ENCODE data around the gene TMEM114. TPM values are rescaled to one million over a fixed set of nuclear protein-coding genes. Genes with fewer than 3 reads are reported as not detected.

Gene TMEM114
- total RNA-seq, 1 experiment from 2014 or later: not detected

DNA sequence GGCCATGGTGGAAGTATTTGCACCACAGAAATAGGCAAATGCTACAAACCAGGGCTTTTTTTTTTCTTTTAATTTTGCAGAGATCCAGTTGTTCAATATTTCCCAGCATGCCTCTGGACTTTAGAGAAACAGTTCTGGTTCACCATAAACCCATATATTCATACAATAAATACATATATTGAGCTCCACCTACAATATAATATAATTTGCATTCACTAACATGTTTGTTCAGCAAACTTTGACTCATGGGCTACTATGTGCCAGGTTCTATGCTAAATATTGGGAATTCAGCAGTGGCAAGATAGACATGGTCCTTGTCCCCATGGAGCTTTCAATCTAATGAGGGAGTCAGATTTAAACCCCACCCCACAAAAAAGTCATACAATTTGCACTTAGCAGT, 3.2 kb downstream of the TMEM114 start:
- intact Hi-C loops (cut with micrococcal nuclease; ENCODE audit: unreplicated experiment): no loop called here
- Histone ChIP-seq H3K27me3 (ENCODE audit: insufficient read depth, low read depth) (peaks cover 58% of the 10 kb centered on the region), H3K9me2 (ENCODE audit: insufficient read depth) (no peaks in the 10 kb centered on the region), H3K27ac (no peak overlapping the region), H3K4me1 (replicated peaks; ENCODE audit: insufficient read depth) (no peaks in the 10 kb centered on the region), H3K36me3 (ENCODE audit: low read depth) (no peaks in the 10 kb centered on the region), H4K20me1 (ENCODE audit: insufficient read depth) (no peaks in the 10 kb centered on the region), H3K9me3 (ENCODE audit: insufficient read depth, low read depth) (0 out of 2 replicates have a peak, but pooled peaks cover 3% of the 10 kb centered on the region), H3K4me3 (no peak overlapping the region), H3K79me2 (ENCODE audit: low read depth) (no peaks in the 10 kb centered on the region), H2AFZ (no peak overlapping the region), H3F3A (ENCODE audit: insufficient read depth, low read depth) (no peaks in the 10 kb centered on the region), H3K4me2 (no peak overlapping the region)
- CTCF ChIA-PET: interaction anchor here (1.2 kb wide), 1 partner anchor 14 kb away, joined by 7 read pairs; no protein-coding TSS in a partner anchor
- POLR2A ChIA-PET (ENCODE audit: unreplicated experiment): interaction anchor here (0.6 kb wide), 1 partner anchor 49 kb away, joined by 3 read pairs; no protein-coding TSS in a partner anchor
- BruUV-seq (replicated peaks): no TSS peak
- TF ChIP-seq, protein P1, sequence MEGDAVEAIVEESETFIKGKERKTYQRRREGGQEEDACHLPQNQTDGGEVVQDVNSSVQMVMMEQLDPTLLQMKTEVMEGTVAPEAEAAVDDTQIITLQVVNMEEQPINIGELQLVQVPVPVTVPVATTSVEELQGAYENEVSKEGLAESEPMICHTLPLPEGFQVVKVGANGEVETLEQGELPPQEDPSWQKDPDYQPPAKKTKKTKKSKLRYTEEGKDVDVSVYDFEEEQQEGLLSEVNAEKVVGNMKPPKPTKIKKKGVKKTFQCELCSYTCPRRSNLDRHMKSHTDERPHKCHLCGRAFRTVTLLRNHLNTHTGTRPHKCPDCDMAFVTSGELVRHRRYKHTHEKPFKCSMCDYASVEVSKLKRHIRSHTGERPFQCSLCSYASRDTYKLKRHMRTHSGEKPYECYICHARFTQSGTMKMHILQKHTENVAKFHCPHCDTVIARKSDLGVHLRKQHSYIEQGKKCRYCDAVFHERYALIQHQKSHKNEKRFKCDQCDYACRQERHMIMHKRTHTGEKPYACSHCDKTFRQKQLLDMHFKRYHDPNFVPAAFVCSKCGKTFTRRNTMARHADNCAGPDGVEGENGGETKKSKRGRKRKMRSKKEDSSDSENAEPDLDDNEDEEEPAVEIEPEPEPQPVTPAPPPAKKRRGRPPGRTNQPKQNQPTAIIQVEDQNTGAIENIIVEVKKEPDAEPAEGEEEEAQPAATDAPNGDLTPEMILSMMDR (conservative IDR thresholded peaks at IDR 0.05): no peak
- TF ChIP-seq EZH2 (IDR thresholded peaks at IDR 0.05; ENCODE audit: low read depth): no peak
- DNase-seq: no peak

- peaks cover 63% of the 10 kb centered on the region for H3K27me3 ChIP-seq (ENCODE audit: insufficient read depth, low read depth)
- ChIA-PET POLR2A (ENCODE audit: unreplicated experiment) (no interaction called here), CTCF (no interaction called here)
- H4K20me1 ChIP-seq (ENCODE audit: insufficient read depth): no peaks in the 10 kb centered on the region
- no peak for TF ChIP-seq EZH2 (IDR thresholded peaks at IDR 0.05; ENCODE audit: low read depth)
- TF ChIP-seq, protein P1 (conservative IDR thresholded peaks at IDR 0.05): no peak
- H3K9me2 ChIP-seq (ENCODE audit: insufficient read depth): no peaks in the 10 kb centered on the region
- H3K27ac ChIP-seq: no peak overlapping the region
- no peaks in the 10 kb centered on the region for H3K4me1 ChIP-seq (replicated peaks; ENCODE audit: insufficient read depth)
- H3K4me3 ChIP-seq: no peak overlapping the region
- H3K79me2 ChIP-seq (ENCODE audit: low read depth): no peaks in the 10 kb centered on the region
- DNase-seq: no peak
- intact Hi-C loops (cut with micrococcal nuclease; ENCODE audit: unreplicated experiment): no loop called here
- H3K9me3 ChIP-seq (ENCODE audit: insufficient read depth, low read depth): 0 out of 2 replicates have a peak, but pooled peaks cover 3% of the 10 kb centered on the region
- H3K4me2 ChIP-seq: no peak overlapping the region
- H2AFZ ChIP-seq: no peak overlapping the region
- no peaks in the 10 kb centered on the region for H3F3A ChIP-seq (ENCODE audit: insufficient read depth, low read depth)
- H3K36me3 ChIP-seq (ENCODE audit: low read depth): no peaks in the 10 kb centered on the region
- no TSS peak for BruUV-seq (replicated peaks)
Observed at GRCh38 chr16:8585857-8586256, 4.5 kb downstream of the TMEM114 start.

- Histone ChIP-seq H3K27ac (no peak overlapping the region), H3K9me2 (ENCODE audit: insufficient read depth) (no peaks in the 10 kb centered on the region), H3K79me2 (ENCODE audit: low read depth) (no peaks in the 10 kb centered on the region), H3K27me3 (ENCODE audit: insufficient read depth, low read depth) (peaks cover 56% of the 10 kb centered on the region), H3K9me3 (ENCODE audit: insufficient read depth, low read depth) (0 out of 2 replicates have a peak, but pooled peaks cover 3% of the 10 kb centered on the region), H2AFZ (no peak overlapping the region), H3K4me1 (replicated peaks; ENCODE audit: insufficient read depth) (no peaks in the 10 kb centered on the region), H3K4me2 (no peak overlapping the region), H3F3A (ENCODE audit: insufficient read depth, low read depth) (no peaks in the 10 kb centered on the region), H3K4me3 (no peak overlapping the region), H3K36me3 (ENCODE audit: low read depth) (no peaks in the 10 kb centered on the region), H4K20me1 (ENCODE audit: insufficient read depth) (no peaks in the 10 kb centered on the region)
- ChIA-PET POLR2A (ENCODE audit: unreplicated experiment) (no interaction called here), CTCF (interaction anchor here (0.5 kb wide), 1 partner anchor 76 kb away, joined by 3 read pairs; no protein-coding TSS in a partner anchor)
- TF ChIP-seq, protein P1 (conservative IDR thresholded peaks at IDR 0.05): no peak
- TF ChIP-seq EZH2 (IDR thresholded peaks at IDR 0.05; ENCODE audit: low read depth): no peak
- no peak for DNase-seq
- BruUV-seq (replicated peaks): no TSS peak
- intact Hi-C loops (cut with micrococcal nuclease; ENCODE audit: unreplicated experiment): no loop called here
Observed at GRCh38 chr16:8585041-8585440, 5.3 kb downstream of the TMEM114 start.
